MM.1S (cell line): ENCODE data around the gene HSPA1L.

ENCODE experiments used
- DNase-seq: peaks from one replicate; pipeline ENCODE4 v3.0.0-alpha.2; 2015
- H2AFZ ChIP-seq: fragments of 300-600 bp; sonication (generic); 2 replicates; pipeline ENCODE4 v1.6.0; 2016; ENCODE audit warnings: antibody characterized with exemption, low read length
- H3F3A ChIP-seq: fragments of 300-600 bp; sonication (generic); 2 replicates; pipeline ENCODE4 v1.6.1; 2016; ENCODE audit warnings: mild to moderate bottlenecking, antibody characterized with exemption, low read length, moderate library complexity, mixed read lengths; ENCODE audit not compliant: insufficient read depth
- H3K27ac ChIP-seq: fragments of 300-600 bp; sonication (generic); 2 replicates; pipeline ENCODE4 v1.5.1; 2016; ENCODE audit warnings: mild to moderate bottlenecking, low read length
- H3K27me3 ChIP-seq: fragments of 300-600 bp; sonication (generic); replicated peaks from 2 replicates; pipeline ENCODE4 v1.6.0; 2016; ENCODE audit warnings: low read length; ENCODE audit not compliant: insufficient read depth
- H3K36me3 ChIP-seq: fragments of 300-600 bp; sonication (generic); replicated peaks from 2 replicates; pipeline ENCODE4 v1.6.1; 2016; ENCODE audit warnings: mild to moderate bottlenecking, low read length, mixed read lengths; ENCODE audit not compliant: insufficient read depth
- H3K4me1 ChIP-seq: fragments of 300-600 bp; sonication (generic); 2 replicates; pipeline ENCODE4 v1.6.1; 2016; ENCODE audit warnings: low read length, mixed read lengths
- H3K4me2 ChIP-seq: fragments of 300-600 bp; sonication (generic); 2 replicates; pipeline ENCODE4 v1.6.0; 2016; ENCODE audit warnings: low read depth, low read length
- H3K4me3 ChIP-seq: fragments of 300-600 bp; sonication (generic); 2 replicates; pipeline ENCODE4 v1.5.1; 2016; ENCODE audit warnings: low read length, mixed read lengths
- H3K79me2 ChIP-seq: fragments of 300-600 bp; sonication (generic); 2 replicates; pipeline ENCODE4 v1.6.1; 2016; ENCODE audit warnings: mixed run types, low read length, mixed read lengths
- H3K9ac ChIP-seq: fragments of 300-600 bp; sonication (generic); 2 replicates; pipeline ENCODE4 v1.6.1; 2016; ENCODE audit warnings: low read length, mixed read lengths
- H3K9me2 ChIP-seq: fragments of 300-600 bp; sonication (generic); replicated peaks from 2 replicates; pipeline ENCODE4 v1.6.1; 2016; ENCODE audit warnings: mild to moderate bottlenecking, low read length, mixed read lengths; ENCODE audit not compliant: insufficient read depth
- H3K9me3 ChIP-seq: fragments of 300-600 bp; sonication (generic); replicated peaks from 2 replicates; pipeline ENCODE4 v1.6.1; 2016; ENCODE audit warnings: mild to moderate bottlenecking, low read length, mixed read lengths; ENCODE audit not compliant: insufficient read depth
- H4K20me1 ChIP-seq: fragments of 300-600 bp; sonication (generic); 2 replicates; pipeline ENCODE4 v1.6.1; 2016; ENCODE audit warnings: mild to moderate bottlenecking, low read length, moderate library complexity, mixed read lengths; ENCODE audit not compliant: insufficient read depth
- EZH2 ChIP-seq: fragments of 300-600 bp; sonication (generic); optimal IDR thresholded peaks from 2 replicates; pipeline ENCODE3; 2017; ENCODE audit warnings: low read depth, mild to moderate bottlenecking, antibody characterized with exemption, low read length, mixed read lengths
- EZH2phosphoT487 ChIP-seq: fragments of 300-600 bp; sonication (generic); IDR thresholded peaks from 2 replicates; pipeline ENCODE4 v1.6.1; 2018; ENCODE audit warnings: antibody characterized with exemption, low read length
- TF ChIP-seq, protein P1 (sequence below): fragments of 300-600 bp; sonication (generic); IDR thresholded peaks from 2 replicates; pipeline ENCODE4 v1.5.1; 2016; ENCODE audit warnings: antibody characterized with exemption, low read length, mixed read lengths

Gene HSPA1L

GRCh38 chr6:31829633-31830283, 14.7 kb upstream of the HSPA1L start:
- no peak overlapping the region for H2AFZ ChIP-seq

DNA sequence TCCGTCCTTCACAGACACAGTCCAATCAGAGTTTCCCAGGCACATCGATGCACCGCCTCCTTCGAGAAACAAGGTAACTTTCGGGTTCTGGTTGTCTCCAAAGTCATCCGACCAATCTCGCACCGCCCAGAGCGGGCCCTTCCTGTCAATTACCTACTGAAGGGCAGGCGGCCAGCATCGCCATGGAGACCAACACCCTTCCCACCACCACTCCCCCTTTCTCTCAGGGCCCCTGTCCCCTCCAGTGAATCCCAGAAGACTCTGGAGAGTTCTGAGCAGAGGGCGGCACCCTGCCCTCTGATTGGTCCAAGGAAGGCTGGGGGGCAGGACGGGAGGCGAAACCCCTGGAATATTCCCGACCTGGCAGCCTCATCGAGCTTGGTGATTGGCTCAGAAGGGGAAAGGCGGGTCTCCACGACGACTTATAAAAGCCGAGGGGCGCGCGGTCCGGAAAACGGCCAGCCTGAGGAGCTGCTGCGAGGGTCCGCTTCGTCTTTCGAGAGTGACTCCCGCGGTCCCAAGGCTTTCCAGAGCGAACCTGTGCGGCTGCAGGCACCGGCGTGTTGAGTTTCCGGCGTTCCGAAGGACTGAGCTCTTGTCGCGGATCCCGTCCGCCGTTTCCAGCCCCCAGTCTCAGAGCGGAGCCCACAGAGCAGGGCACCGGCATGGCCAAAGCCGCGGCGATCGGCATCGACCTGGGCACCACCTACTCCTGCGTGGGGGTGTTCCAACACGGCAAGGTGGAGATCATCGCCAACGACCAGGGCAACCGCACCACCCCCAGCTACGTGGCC, 12.4 kb upstream of the HSPA1L start, which contains the start of gene HSPA1B:
TSS of gene HSPA1B (plus strand) at position 453 of the 794 bp plus-strand sequence. CDS start at position 666, 213 bp downstream.
- H3K27me3 ChIP-seq, result no peaks in the 10 kb centered on the region
- H2AFZ ChIP-seq, result peak within 1 kb of the TSS; percentile 62
- H3K9ac ChIP-seq, result peak within 1 kb of the TSS; percentile 65
- H4K20me1 ChIP-seq, result no peaks in the 10 kb centered on the region; the same call in 1 of the 2 replicates
- peaks cover 15% of the 10 kb centered on the region; the same call in 1 of the 2 replicates for H3K4me1 ChIP-seq
- peak within 1 kb of the TSS; percentile 82 for H3K27ac ChIP-seq
- H3K9me3 ChIP-seq, result no peaks in the 10 kb centered on the region
- peaks cover 40% of the 10 kb centered on the region for H3F3A ChIP-seq
- H3K4me2 ChIP-seq, result peak within 1 kb of the TSS; percentile 96
- peak; percentile 99 for DNase-seq
- H3K4me3 ChIP-seq, result peak within 1 kb of the TSS; percentile 80
- no peaks in the 10 kb centered on the region for H3K9me2 ChIP-seq
- peaks cover 35% of the 10 kb centered on the region for H3K79me2 ChIP-seq
- TF ChIP-seq EZH2, result no peak
- TF ChIP-seq, protein P1, sequence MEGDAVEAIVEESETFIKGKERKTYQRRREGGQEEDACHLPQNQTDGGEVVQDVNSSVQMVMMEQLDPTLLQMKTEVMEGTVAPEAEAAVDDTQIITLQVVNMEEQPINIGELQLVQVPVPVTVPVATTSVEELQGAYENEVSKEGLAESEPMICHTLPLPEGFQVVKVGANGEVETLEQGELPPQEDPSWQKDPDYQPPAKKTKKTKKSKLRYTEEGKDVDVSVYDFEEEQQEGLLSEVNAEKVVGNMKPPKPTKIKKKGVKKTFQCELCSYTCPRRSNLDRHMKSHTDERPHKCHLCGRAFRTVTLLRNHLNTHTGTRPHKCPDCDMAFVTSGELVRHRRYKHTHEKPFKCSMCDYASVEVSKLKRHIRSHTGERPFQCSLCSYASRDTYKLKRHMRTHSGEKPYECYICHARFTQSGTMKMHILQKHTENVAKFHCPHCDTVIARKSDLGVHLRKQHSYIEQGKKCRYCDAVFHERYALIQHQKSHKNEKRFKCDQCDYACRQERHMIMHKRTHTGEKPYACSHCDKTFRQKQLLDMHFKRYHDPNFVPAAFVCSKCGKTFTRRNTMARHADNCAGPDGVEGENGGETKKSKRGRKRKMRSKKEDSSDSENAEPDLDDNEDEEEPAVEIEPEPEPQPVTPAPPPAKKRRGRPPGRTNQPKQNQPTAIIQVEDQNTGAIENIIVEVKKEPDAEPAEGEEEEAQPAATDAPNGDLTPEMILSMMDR, result no peak
- no peak for TF ChIP-seq EZH2phosphoT487
- no peaks in the 10 kb centered on the region for H3K36me3 ChIP-seq

More at GRCh38 chr6:31829633-31830283, 14.7 kb upstream of the HSPA1L start:
- no peak for TF ChIP-seq EZH2
- TF ChIP-seq, protein P1, result peak; percentile 27; the same call in 1 of the 2 replicates
- Histone ChIP-seq H3K4me3 (peak overlapping the region; percentile 61), H3F3A (peaks cover 59% of the 10 kb centered on the region), H3K4me2 (peak overlapping the region; percentile 81), H3K9me3 (no peaks in the 10 kb centered on the region), H3K79me2 (peaks cover 37% of the 10 kb centered on the region), H3K9me2 (no peaks in the 10 kb centered on the region), H3K36me3 (no peaks in the 10 kb centered on the region), H3K27ac (peak overlapping the region; percentile 57; the same call in 1 of the 2 replicates), H3K4me1 (peaks cover 13% of the 10 kb centered on the region; the same call in 1 of the 2 replicates), H3K9ac (peak overlapping the region; percentile 29; the same call in 1 of the 2 replicates), H4K20me1 (no peaks in the 10 kb centered on the region; the same call in 1 of the 2 replicates), H3K27me3 (no peaks in the 10 kb centered on the region)
- DNase-seq, result peak; percentile 63

DNA sequence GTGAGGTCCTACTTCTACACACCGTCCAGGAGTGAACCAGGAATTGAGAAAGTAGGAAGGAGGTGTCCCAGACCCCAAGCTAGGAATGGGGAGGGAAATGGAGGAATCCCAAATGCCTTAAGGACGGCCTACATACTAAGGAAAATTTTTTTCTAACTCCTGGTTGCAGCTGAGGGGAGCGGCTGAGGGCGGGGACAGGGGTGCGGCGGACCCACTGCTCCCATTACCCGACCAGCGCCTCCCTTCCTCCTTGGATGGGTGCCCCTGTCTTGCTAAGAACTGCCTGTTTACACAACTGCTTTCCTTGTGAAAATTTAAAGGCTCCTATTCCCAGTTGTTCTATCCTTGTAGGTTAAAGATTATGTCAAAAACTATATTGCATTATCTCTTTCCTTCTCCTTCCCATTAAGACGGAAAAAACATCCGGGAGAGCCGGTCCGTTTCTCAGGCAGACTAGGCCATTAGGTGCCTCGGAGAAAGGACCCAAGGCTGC, 11.8 kb upstream of the HSPA1L start:
- peak overlapping the region; percentile 62 for H2AFZ ChIP-seq
- H3K79me2 ChIP-seq, result peaks cover 35% of the 10 kb centered on the region
- DNase-seq, result no peak
- peak overlapping the region; percentile 65 for H3K9ac ChIP-seq
- peaks cover 15% of the 10 kb centered on the region; the same call in 1 of the 2 replicates for H3K4me1 ChIP-seq
- H3F3A ChIP-seq, result peaks cover 40% of the 10 kb centered on the region
- peak overlapping the region; percentile 67 for H3K4me3 ChIP-seq
- H3K4me2 ChIP-seq, result peak overlapping the region; percentile 96
- no peaks in the 10 kb centered on the region; the same call in 1 of the 2 replicates for H4K20me1 ChIP-seq
- no peaks in the 10 kb centered on the region for H3K9me2 ChIP-seq
- no peak for TF ChIP-seq EZH2
- H3K9me3 ChIP-seq, result no peaks in the 10 kb centered on the region
- H3K27ac ChIP-seq, result peak overlapping the region; percentile 82
- no peaks in the 10 kb centered on the region for H3K27me3 ChIP-seq
- no peaks in the 10 kb centered on the region for H3K36me3 ChIP-seq
